ENCODE measurements around the gene CST4.
"Not testable (repeated sequence)": the region's sequence is repeated elsewhere in the genome, so short reads cannot be mapped to it uniquely, and the experiment has no call there.

The CST4 gene, protein sequence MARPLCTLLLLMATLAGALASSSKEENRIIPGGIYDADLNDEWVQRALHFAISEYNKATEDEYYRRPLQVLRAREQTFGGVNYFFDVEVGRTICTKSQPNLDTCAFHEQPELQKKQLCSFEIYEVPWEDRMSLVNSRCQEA

DNA sequence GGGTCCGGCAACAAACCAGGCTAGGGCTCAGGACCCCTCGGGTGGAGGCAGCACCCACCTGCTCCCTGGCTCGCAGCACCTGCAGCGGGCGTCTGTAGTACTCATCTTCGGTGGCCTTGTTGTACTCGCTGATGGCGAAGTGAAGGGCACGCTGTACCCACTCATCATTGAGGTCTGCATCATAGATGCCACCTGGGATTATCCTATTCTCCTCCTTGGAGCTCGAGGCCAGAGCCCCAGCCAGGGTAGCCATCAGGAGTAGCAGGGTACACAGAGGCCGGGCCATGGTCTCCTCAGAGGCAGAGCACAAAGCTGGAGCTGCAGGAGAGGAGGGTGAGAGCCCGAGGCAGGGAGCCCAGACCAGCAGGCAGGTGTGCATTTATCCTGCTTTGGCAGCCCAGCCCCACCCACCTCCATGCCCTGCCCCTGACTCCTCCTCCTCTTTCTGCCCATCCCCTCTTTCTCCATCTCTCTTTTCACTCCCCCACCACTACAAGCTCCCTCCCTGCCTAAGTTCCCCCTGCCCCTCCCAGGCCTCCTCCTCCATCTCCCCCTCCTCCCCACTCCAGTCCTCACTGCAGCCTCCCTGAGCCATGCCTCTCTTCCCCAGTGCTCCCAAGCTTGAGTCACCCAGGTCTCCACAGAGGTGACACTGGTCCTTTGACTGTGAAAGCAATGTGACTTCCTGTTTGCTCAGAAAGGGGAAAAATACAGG is at the start of gene CST4:
CST4 (minus strand) TSS at position 355 of the 715 bp plus-strand sequence; CDS start at position 286, 69 bp downstream.
- not testable (repeated sequence) for DNase-seq (ENCODE audit: low read depth in 2 of 2)

DNA sequence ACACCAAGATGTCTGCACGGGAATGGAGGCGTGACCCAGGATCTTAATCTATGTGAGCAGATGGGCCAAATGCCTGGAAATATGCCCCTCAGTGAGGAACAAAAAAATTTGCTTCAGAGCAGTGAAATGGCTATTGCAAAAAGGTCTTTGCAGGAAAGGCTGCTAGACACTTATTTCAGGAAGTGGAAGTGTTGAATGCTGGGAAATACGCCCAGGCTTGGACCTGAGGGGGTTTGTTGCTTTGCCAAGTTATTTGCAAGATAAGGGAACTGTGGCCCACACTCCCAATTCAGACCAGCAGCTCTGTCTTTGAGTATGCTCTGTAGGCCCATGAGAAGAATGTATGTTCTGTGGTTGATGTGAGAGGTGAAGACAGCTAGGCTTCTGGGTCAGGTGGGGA is 46.6 kb upstream of the CST4 start:
- DNase-seq (ENCODE audit: low read depth in 2 of 2): not testable (repeated sequence)

DNA sequence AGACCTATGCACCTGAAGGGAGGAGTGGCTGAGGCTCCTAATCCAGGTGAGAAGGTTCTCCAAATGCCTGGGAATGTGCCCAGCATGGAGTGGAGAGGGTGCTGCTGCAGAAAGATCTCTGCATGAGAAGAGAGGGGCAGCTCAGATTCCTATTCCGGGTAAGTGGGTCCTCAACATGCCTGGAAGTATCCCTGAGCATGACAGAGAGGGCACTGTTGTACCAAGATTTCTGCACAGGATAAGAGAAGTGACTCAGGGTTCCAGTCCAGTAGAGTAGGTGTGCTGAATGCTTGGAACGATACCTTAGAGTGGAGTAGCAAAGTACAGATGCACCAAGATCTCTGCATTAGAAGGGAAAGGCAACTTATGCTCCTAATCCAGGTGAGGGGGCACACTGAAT is 46.1 kb upstream of the CST4 start:
- not testable (repeated sequence) for DNase-seq (ENCODE audit: low read depth in 2 of 2)

DNA sequence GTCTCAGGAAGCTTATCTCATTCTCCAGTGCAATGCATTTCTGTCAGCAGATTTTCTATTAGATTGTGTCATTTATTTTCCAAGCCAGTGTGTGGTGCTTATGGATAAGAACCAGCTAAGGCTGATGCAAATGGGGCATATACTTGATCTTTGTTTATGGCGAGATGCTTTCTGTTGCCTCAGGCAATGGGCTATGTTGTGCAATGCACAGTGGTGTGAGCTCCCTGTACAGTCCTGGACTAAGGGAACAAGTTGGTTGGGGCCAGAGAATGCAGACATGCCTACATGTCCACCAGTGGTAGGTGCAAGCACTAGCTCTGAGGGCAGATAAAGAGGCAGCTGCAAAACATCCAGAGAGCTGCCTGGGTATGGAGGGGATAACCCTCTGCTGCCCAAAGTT is 45.6 kb upstream of the CST4 start:
- not testable (repeated sequence) for DNase-seq (ENCODE audit: low read depth in 2 of 2)

DNA sequence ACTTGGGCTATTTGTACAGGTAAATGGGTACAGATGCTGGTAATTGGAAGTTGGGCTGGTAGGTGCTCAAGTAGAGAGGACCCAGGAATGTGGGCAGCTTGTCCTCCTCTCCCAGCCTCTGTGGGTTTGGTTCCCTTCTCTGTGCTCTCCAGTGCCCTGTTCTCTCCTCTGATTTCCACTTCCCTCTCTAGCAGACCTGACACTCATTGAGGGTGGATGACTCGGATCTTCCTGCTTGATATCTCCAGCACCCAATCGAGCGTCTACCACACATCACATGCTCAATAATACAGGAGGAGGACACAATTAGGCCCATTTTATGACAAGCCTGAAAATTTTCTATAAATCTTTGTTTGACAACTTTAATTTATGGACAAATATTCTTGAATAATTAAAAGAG is 38.2 kb upstream of the CST4 start:
- DNase-seq (ENCODE audit: low read depth in 2 of 2): no peak

DNA sequence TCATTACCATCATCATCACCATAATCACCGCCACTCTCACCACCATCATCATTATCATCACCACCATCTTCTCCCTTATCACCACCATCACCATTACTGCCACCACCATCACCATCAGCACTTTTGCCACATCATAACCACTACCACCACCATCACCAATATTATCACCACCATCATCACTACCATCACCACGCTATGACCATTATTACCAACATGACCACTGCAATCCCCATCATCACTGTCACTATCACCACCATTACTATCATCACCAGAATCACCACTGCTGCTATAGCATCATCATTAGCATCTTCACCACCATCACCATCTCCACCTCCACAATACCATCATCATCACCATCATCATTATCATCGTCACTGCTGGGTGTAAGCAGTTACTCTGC is 36.3 kb upstream of the CST4 start:
- DNase-seq (ENCODE audit: low read depth in 2 of 2): no peak

DNA sequence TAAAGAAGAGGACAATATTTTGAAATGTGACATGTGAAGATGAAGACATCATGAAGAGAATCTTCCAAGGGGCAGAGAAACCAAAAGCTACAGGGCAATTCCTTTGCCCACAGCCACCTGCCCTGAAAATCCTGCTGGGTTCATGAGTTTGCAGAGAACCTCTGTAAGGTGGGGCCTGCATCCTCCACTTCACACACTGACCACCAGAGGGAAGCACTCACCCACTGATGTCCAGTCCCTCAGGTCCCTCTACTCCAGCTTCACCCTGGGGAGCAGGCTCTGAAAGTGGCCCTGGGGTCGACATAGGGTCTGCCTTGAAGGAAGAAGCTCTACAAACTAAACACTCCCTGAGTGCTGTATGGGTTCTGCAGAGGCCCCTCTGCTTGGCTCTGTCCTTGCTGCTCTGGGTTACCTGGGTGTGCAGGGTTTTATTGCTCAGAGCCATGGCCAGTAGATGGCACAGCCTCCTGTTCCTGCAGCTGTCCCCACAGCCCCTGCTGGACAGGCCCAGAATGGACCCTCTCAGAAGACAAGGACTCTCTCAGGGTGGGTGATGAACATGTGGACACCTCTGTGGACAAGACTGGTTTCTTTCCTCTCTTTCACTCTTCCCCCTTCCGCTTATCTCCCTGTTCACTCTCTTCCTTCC is 34.9 kb upstream of the CST4 start:
- DNase-seq (ENCODE audit: low read depth in 2 of 2): not testable (repeated sequence)

DNA sequence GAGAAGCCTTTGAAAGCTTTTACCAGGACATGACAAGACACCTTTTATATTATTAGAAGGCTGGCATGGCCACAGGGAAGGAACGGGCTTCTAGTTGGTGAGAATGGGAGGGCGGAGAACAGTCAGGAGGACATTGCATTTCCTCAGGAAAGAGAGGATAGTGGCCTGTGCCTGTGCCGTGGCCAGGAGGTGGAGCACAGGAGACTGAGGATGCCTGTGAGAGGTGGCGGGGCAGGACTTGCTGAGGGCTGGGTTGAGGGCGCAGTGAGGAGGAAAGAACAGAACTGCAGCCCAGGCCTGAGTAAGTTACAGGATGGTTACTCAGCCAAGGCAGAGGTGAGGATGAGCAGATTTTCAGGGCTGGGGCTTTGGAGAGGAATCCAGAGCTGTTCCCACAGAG is 34.0 kb upstream of the CST4 start:
- not testable (repeated sequence) for DNase-seq (ENCODE audit: low read depth in 2 of 2)

DNA sequence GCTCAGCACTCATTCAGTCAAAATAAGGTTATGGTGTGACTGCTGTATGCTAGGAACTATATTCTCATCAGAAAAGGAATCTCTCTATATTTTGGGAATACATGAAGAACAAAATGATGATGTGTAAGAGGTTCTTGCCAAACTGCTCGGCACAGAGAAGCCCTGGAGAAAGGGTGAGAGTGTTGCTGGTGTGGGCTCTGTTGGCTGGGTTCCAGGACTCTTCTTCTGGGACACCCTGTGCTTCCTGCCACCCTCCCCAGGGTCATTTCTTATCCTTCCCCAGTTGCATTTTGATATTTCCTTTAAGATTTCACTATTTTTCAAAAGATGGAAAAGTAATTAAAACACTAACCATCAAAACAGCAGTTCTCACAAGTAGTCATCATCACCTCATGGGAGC is 33.1 kb upstream of the CST4 start:
- no peak for DNase-seq (ENCODE audit: low read depth in 2 of 2)

DNA sequence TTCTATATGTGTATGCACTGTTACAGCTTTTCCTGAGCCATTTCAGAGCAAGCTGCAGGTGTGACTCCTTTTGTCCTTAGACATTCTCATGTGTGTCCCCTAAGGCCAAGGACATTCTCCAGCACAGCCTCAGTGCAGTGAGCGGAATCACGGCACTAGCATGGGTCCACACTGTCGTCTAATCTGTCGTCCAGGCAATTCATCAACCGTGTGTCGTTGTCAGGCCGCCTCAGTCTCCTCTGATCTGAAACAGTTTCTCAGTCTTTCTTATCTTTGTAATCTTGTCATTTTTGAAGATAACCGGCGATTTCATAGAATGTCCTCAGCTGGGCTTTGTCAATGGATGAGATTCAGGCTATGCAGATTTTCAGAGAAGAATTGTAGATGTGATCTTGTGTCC is 30.5 kb upstream of the CST4 start:
- not testable (repeated sequence) for DNase-seq (ENCODE audit: low read depth in 2 of 2)

DNA sequence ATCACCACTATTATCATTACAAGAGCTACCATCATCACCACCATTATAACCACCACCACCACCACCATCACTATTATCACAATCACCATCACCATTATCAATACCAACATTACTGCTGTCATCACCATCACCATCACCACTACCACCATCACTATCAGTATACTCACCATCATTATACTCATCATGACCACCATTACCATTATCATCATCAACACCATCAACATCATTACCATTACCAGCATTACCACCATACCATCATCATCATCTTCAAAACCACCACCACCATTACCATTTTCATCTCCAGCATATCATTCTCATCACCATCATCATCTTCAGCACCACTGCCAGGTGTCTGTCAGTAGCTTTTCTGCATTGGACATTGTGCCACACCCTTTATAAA is 22.9 kb upstream of the CST4 start:
- DNase-seq (ENCODE audit: low read depth in 2 of 2): not testable (repeated sequence)

DNA sequence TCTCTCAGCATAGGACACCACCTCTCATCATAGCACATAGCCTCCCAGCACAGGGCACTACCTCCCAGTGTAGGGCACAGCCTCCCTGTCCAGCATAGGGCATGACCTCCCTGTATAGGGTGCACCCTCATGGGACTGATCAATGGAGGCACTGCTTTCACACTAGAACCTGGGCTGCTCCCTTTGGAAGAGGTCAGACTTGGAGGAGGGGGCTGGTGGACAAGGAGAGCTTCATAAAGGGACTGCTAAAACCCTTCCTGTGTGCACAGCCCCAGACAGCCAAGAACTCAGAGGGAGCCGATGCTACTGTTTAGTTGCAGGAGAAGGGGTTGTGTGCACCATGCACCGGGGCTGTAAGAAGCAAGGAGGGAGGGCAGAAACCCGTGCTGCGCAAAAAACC is 21.9 kb upstream of the CST4 start:
- no peak for DNase-seq (ENCODE audit: low read depth in 2 of 2)

DNA sequence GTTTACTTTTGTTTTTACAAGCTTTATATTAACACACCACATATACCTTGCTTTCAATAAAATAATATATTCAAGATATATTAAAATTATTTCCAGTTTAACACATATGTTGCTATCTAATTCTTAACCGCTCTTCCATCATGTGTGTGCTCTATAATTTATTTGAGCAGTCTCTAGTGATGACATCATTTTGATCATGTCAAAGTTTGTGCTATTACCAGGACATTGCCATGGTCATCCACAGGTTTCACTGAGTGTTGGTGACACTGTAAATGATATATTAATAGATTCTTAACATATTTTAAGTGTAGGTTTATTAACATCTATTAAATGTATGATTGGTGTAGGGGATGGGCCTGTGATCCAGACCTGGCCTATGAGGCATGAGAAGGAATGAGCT is 17.1 kb upstream of the CST4 start:
- DNase-seq (ENCODE audit: low read depth in 2 of 2): no peak

DNA sequence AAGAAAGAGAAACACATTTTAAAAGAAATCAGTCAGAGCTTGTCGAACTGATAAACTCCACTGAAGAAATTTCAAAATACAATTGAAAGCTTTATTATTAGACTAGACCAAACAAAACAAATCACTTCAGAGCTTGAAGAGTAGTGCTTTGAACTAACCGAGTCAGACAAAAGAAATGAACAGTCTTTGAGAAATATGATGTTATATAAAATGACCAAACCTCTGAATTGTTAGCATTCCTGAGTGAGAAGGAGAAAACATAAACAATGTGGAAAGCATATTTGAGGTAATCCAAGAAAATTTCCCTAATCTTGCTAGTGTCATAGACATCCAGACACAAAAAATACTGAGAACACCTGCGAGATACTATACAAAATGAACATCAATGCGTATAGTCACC is 13.2 kb upstream of the CST4 start:
- no peak for DNase-seq (ENCODE audit: low read depth in 2 of 2)

DNA sequence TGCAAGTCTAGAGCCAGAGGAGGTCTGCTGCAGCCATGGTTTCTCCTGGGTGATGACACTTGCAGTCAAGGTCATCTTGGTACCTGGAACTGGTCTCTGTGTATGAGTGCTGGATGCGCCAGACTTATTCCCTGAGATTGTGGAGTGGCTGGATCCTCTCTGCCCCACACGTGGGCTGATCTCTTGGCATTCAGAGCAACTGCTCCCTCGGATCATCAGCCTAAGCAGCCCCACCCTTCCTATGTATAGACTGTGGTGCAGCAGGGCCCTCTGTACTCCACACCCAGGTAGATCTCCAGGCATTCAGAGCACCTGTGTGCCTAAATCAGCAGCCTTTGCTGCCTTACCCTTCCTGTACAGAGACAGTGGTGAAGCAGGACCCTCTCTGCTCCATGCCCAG is 12.1 kb upstream of the CST4 start:
- no peak for DNase-seq (ENCODE audit: low read depth in 2 of 2)

DNA sequence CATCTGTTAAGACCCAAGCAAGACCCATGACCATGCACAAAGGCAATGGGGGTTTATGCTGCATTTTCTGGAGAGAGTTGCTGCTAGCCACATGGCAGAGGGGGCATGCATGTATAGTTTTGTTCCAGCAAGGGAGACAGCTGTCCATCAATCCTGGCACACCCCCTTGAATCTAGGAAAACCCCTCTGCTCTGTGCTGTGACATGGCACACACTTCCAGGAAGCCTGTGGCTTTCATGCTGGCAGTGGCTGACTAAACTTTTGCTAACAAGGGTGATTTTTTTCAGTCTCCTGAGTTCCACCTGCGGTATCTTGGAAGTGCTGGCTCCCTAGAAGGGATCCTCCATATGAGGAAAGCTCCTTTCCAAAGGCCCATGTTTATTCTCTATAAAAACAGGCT is 9.1 kb upstream of the CST4 start:
- no peak for DNase-seq (ENCODE audit: low read depth in 2 of 2)

DNA sequence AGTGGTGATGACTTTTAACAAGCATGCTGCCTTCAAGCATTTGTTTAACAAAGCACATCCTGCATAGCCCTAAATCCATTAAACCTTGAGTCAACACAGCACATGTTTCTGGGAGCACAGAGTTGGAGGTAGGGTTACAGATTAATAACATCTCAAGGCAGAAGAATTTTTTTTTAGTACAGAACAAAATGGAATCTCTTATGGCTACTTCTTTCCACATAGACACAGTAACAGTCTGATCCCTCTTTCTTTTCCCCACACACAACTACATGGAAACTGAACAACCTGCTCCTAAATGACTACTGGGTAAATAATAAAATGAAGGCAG is 6.2 kb upstream of the CST4 start:
- not testable (repeated sequence) for DNase-seq (ENCODE audit: low read depth in 2 of 2)

DNA sequence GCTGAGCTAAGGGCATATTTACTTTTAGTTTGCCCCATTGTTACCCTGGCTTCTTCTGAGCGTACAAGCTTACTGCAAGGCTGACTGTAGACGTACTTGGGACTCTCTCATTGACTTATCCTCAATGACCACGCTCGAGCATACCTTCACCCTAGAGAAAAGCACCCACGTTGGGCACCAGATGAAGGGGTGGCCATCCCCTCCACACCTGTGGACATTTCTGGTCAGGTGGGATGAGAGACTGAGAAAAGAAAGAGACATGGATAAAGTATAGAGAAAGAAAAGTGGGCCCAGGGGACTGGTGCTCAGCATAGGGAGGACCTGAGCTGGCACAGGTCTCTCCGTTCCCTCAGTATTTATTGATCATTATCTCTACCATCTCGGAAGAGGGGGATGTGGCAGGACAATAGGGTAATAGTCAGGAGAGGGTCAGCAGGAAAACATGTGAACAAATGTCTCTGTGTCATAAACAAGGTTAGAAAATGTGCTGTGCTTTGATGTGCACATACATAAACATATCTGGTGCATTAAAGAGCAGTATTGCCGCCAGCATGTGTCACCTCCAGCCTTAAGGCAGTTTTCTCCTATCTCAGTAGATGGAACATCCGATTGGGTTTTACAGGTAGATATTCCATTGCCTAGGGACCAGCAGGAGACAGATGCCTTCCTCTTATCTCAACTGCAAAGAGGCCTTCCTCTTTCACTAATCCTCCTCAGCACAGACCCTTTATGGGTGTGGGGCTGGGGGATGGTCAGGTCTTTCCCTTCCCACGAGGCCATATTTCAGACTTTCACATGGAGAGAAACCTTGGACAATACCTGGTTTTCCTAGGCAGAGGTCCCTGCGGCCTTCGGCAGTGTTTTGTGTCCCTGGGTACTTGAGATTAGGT is 5.6 kb upstream of the CST4 start:
- not testable (repeated sequence) for DNase-seq (ENCODE audit: low read depth in 2 of 2)

DNA sequence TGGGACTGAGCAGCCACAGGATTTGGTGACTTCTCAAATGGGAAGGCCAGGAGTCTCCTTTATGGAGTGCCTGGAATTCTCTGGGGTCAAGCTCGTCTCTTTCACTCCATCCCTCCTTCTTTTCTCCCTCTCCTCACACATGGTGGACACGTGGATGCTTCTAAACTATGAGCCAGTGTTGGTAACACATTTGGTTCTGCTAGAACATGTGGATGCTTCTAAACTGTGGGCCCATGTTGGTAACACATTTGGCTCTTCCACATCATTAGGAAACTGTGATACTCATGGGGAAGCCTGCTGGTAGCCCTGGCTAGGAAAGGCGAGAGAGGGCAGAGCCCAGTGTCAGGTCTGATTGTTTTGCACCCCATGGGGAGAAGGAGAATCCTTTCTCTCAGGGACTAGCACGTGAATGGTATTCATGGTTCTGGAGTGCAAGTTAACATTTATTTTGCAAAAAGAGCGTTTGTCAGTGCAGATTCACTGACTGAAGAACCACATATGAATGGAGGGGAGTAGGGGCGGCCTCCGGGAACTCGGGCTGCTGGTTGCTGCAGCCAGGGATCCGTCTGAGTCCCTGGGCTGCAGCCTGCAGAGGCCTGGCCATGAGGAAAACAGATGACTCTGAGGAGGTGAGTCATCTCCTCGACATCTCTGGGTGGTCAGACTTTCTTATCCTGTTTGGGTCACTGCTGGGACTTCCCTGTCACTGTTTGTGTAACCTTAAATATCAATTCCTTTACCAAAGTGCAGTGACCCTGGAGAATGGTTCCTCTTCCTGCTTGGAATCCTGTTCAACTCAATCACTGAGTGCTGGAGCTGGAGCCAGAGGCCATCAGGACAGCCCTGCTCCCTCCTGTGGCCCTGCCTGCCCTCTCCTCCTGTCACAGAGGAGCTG is 4.1 kb upstream of the CST4 start:
- DNase-seq (ENCODE audit: low read depth in 2 of 2): not testable (repeated sequence)

DNA sequence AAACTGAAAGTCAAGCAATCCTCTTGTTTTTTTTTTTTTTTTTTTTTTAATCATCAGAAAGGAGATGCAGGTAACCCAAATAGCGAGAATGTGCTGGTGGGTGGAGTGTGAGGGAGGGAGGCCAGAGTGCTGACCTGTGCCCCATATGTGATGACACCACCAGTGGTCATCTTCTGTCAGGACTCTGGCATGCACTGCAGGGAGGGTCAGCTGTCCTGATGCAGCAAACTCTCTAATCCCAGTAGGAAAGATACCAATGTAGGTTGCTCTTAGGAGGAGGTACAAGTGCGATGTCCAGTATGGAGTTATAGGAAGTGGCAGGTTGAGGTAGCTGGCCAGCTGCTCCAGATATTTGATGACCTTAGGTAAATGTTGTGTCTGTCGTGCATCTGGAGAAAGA is 2.8 kb upstream of the CST4 start:
- DNase-seq (ENCODE audit: low read depth in 2 of 2): no peak

DNA sequence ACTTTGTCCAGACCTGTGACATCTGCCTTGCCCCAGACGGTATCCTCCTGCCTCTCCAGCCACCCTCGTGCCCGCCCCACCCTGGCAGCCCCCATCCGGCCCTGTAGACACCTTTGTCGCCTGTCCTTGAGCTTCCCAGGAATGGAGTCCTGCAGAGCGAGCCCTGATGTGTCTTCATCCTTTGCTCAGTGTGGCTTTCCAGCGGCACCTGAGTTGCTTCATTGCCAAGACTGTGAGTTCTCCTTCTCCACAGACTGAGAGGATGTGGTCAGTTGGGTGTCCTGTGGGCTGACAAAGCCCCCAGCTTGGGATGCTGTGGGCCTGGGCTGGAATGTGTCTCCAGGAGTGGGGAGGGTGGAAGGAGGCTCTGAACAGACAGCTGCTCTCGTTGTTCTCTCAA is 1.7 kb upstream of the CST4 start:
- DNase-seq (ENCODE audit: low read depth in 2 of 2): no peak

DNA sequence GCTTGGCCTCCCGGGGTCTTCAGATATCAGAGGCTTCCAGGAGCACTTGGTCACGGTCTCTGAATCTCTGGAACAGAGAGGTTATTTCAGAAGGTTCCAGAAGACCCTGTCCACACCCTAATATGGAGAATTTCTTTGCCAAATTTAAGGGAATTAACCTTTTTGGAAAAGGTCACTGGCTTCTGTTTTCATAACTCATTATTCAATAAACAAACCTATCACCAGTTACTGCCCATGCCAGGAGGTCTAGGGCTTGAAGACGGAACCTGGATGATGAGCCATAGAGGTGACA is 507 bp upstream of the CST4 start:
- no peak for DNase-seq (ENCODE audit: low read depth in 2 of 2)
